Hindlimb muscle (tissue), 1 donor: Measurements from ENCODE around the gene SAP30L. TPM values are rescaled to one million over a fixed set of nuclear protein-coding genes. Genes with fewer than 3 reads are reported as not detected.
A peak's percentile ranks its signal among the peaks of the same experiment; 100 is the strongest.

ENCODE experiments used
- DNase-seq: peaks from one replicate; pipeline ENCODE4 v3.0.0-alpha.2; 2013
- polyA plus RNA-seq: library from polyadenylated mRNA; unstranded; fragments of 120-200 nt; gene quantifications from one replicate; pipeline ENCODE4 v1.2.1, GENCODE V29; 2013; ENCODE audit not compliant: insufficient read length

Gene SAP30L
- polyA plus RNA-seq, 1 donor = 24.0 TPM

GRCh38 chr5:154421868-154422267 lies 23.9 kb upstream of the SAP30L start:
- no peak for DNase-seq

DNA sequence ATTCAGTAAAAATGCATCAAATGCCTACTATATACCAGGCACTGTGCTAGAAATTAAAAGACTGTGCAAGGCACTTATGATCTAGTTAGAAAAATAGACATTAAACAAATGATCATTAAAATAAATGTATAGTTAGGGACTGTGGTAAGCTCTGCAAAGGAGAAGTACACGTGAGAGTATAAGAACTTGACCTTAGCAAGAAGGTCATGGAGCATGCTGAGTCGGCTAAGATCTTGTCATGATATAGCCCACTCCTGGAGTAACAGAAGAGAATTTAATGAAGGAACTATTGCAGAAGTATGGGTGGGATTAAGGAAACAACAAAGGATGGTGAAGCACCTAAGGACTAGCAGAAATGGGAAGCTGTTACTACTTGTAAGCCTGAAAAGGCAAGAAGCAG lies 23.5 kb upstream of the SAP30L start:
- DNase-seq = no peak

- no peak for DNase-seq
These were observed 17.6 kb upstream of the SAP30L start for GRCh38 chr5:154428208-154428607.

- DNase-seq = no peak
These were observed 16.5 kb upstream of the SAP30L start for GRCh38 chr5:154429341-154429740.

DNA sequence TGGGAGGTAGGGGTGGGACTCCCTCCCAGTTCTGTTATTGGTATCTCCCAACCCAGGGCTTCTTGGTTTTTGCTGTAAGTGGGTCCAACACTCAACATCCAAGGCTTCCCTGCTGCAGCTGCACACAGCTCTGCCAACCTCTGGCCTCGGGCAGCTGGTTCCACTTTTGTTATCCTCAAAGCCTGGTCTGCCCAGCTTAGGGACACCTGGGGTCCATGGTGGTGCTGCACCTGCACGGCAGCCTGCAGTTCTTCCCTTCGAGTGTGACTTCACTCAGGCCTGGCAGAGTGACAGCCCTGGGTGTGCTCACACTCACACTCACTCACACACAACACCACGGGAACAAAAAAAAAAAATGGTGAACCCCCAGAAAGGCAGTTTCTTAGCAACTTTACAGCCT lies 15.3 kb upstream of the SAP30L start:
- DNase-seq = no peak

DNA sequence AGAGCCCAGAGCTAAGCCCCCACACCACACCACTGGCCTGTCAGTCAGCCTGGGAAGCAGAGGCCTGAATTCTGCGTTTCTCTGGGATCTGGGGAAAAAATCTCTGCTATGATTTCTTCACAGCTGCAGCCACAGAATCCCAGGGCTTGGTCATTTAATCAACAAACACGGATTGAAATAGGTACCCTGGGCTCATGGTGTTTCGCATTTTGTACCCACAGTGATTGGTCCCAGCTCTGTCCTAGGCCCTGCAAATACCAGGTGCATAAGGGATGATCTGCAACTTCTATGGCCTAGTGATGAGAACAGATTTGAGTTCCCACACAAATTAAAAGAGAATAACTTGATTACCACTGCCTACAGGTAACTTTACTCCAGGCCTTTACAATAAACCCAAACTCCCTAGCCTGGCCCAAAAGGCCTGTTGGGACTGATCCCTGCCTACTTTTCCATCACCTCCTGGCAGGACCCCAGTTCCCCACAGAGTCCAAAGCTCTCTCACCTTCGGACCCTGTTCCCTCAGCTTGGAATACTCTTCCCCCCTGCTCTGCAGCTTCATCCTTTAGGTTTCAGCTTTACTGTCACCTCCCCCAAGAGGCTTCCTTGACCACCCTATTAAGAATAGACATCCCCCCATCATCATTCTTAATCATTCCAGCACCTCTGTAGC lies 14.7 kb upstream of the SAP30L start:
- no peak for DNase-seq

DNA sequence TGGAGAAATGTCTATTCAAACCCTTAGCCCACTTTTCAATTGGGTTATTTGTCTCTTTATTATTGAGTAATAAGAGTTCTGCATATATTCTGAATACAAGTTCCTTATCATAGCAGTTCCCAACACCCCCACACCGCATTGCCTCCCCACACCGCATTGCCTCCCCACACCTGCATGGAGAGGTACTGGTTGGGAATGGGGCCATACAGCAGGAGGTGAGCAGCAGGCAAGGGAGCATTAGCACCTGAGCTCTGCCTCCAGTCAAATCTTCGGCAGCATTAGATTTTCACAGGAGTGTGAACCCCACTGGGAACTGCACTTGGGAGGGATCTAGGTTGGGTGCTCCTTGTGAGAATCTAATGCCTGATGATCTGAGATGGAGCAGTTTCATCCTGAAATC lies 10.6 kb upstream of the SAP30L start:
- DNase-seq = no peak

- DNase-seq = no peak
These were observed 8.4 kb upstream of the SAP30L start for GRCh38 chr5:154437281-154437965.

- no peak for DNase-seq
These were observed 5.3 kb upstream of the SAP30L start for GRCh38 chr5:154440540-154440939.

DNA sequence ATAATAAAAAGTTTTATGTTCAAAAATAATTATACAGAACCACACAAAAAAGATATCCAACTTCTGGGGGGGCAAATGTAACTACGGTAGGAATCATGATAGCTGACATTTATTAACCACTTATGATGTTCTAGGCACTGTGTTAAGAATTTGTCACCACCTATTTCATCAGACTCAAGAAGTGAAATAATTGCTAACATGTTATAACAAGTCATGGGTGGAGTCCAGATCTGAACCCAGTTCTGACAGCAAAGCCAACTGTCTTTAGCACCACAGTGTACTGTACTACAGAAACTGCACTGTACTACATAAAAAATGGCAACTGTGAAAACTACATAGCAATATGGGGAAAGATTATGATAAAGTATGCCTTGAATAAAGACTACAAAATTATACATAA lies 3.0 kb upstream of the SAP30L start:
- no peak for DNase-seq

DNA sequence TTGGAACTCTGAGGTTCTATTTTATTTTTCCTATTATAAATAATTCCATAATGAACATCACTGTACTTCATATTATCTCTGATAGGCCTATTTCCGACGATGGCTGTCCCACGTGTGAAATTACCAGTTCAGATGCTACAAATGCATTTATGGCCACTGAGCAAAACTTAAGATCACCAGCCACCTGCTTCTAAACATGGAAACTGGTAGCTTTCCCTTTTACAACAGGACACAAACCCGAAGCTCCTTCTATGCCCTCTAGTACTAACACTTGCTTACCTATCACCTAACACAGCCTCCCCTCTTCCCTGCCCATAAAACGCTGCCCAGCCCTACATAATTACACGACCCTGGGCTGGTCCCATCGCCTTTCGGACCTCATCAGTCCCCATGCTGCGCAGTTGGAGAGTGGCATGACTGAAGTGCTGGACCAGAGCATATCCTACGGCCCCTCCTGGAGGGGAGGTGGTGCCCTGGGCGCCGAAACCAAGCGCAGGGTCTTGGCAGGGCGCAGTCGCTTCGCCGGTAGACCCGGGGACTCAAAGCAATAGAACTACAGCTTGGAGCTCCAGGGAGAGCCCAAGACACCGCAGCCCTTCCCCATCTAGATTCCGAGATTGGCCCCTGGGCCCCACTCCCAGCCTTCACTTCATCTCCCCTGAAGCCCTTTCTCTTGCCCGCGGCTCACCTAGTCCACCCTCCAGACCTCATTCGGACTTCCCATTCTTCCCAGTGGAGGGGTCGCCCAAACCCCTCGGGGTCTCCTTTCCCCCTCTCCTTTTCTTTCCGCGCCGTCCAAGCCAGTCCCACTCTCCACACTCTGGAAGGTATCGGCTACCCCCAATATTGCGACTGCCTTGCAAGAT lies 1.0 kb upstream of the SAP30L start:
- no peak for DNase-seq

- DNase-seq = peak; percentile 74
These were observed 645 bp downstream of the SAP30L start for GRCh38 chr5:154446195-154447088.

GRCh38 chr5:154447089-154447725 lies 1.4 kb downstream of the SAP30L start:
- no peak for DNase-seq

DNA sequence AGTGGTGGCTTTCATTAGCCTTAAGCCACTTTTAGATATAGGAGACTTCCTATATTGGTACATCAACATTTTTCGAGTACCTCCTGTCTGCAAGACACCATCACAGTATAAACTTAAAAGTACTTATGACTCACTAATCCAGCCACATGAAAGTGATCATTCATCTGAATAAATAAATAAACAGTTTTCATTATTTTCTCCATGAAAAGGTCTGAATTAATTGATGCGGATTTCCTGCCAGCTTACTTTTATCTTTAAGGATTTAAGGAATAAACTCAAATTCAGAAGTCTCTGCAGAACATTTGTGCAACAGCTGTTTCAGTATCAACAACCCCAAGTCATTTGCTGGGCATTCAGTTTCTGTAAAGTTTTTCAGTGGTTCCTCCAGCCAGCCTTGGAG lies 4.0 kb downstream of the SAP30L start:
- no peak for DNase-seq

DNA sequence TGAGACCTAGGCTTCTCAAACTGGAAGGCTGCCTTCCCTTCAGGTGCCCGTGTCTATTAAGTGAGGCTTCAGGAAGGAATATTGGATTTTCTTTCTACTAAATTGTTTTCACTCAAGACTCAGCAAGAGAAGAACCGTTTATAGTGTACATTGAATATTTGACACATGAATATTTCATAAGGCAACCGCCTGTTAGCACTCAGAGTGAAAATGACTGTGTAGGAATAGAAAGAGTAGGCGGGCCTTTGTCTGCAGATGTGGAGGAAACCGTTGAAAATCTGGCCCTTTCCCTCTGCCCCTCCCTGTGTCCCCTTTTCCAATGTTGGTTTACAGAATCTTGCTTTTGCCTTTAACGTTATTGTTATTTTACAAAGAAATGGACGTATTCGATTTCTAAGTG lies 6.2 kb downstream of the SAP30L start:
- DNase-seq = no peak

DNA sequence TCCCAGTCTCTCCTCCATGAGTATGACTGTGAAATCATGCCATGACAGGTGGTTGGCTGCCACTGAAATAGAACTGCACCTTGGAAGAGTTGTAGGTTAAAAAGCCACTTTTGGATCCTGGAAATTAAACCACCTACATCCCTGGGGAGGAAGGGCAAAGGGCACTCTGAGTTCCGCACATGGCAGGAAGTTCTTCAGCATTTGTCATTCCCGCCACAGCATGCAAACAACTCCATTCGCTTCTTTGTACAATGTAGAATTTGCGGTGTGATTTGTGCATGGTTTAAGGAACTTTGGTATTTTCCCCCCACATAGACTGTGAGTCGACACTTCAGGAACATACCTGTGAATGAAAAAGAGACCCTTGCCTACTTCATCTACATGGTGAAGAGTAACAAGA lies 9.8 kb downstream of the SAP30L start:
- no peak for DNase-seq

DNA sequence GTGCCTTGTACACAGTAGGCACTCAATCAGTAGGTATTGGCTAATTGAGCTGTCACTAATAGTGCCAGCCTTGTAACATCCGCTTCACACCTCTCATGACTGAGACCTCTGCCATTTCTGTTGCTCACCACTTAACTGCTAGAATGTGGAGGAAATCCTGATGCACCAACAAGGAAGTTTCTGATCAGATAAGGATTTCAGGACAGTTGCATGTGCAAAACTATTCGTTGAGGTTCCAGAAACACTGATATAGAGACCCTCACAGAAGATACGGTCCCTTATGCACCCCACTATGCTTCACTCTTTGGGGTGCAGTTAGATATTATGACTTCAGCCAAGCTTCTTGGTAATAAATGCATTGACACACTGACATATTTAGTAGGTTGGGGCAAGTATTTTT lies 10.7 kb downstream of the SAP30L start:
- DNase-seq = no peak

GRCh38 chr5:154459015-154459414 lies 13.2 kb downstream of the SAP30L start:
- no peak for DNase-seq

GRCh38 chr5:154460172-154460571 lies 14.4 kb downstream of the SAP30L start:
- no peak for DNase-seq

- DNase-seq = no peak
These were observed 15.7 kb downstream of the SAP30L start for GRCh38 chr5:154461531-154461930.

- no peak for DNase-seq
These were observed 18.6 kb downstream of the SAP30L start for GRCh38 chr5:154464438-154464837.

DNA sequence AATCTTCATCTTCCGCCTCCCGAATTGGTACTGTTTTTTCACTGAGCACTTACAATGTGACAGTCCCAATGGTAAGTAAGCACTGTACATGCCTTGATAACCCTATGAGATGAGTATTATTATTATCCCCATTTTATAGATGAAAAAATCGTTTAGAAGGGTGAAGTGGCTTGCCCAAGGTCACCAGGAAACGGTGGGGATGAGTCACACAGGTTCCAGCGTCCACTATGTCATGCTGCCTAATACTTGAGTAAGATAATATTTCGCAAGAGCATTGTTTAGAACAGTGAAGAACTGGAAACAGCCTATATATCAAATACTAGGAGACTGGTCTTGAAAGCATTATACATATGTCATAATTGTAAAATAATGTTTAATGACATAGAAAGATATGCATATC lies 19.4 kb downstream of the SAP30L start:
- no peak for DNase-seq
